ENCODE measurements around the gene OTUD6A.

Gene OTUD6A, protein sequence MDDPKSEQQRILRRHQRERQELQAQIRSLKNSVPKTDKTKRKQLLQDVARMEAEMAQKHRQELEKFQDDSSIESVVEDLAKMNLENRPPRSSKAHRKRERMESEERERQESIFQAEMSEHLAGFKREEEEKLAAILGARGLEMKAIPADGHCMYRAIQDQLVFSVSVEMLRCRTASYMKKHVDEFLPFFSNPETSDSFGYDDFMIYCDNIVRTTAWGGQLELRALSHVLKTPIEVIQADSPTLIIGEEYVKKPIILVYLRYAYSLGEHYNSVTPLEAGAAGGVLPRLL

DNA sequence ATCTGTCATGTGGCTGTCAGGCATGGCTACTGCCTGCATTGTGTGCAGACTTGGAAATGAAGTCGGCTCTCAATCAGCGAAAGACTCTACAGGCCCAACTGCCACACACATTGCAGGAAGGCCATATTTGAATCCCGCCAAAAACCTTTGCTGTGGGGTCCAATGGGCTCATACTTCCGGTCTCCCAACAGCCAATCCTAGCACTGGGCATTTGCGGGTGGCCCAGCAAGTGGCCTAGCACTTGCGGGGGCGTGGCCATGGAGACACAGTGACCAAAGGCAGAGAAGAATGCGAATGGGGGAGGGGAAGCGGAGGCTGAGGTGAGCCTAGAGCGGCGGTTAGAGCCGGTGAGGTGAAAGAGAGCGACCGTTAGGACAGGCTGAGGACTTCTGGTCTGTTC, at the start of gene OTUD6A:
OTUD6A (plus strand) TSS at position 382 of the 400 bp plus-strand sequence. CDS start 68 bp downstream, outside the sequence.
- DNase-seq (ENCODE audit: low spot score), result no peak

DNA sequence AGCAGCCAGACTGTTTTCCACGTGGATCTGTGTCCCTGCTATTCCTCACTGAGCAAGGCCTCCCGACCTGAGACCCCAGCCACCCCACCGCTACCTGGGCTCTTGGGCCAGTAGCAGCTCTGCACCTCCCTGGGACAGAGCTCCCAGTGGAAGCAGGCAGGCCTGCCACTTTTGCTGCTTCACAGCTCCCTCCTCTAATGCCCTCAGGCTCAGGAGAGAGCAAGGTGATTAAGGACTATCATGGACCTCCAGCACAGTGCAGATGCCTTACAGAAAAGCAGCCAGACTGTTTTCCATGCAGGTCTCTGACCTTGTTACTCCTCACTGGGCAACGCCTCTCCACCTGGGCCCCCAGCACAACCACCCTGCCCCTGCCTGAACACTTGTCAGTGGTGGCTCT, 49.5 kb upstream of the OTUD6A start:
- no peak for DNase-seq (ENCODE audit: low spot score)

DNA sequence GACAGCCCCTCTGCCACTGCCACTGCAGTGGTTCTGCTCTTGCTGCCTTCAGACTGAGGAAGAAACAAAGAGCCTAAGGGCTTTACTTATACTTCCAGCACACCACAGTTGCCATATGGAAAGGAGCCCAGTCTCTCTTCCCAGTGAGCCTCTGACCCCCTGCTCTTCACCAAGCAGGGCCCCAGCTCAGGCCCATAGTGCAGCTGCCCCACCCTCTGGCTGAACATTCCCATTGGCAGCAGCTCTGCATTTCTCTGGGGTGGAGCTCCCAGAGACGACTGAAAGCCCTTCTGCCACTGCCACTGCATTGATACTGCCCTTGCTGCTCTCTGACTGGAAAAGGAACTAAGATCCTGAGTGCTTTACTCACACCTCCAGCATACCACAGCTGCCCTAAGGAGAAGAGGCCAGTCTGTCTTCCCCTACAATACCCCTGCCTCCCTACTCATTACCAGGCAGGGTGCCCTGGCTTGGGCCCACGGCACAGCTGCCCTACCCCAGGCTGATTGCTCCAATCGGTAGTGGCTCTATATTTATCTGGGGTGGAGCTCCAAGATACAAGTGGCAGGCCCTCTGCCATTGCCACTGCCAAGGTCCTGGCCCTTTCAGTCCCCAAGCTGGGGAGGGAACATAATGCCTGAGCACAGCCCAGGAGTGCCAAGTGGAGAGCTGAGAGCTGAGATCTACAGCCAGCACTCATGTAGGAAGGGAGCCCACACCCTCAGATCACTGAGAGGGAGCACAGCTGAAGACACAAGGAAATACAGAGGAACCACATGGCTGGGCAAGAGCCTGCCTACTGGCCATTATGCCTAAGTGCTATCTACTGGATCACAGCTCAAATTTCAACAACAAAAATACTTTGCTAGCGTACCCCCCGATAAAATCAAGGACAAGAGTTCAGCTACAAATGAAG, 48.5 kb upstream of the OTUD6A start:
- DNase-seq (ENCODE audit: low spot score), result no peak

DNA sequence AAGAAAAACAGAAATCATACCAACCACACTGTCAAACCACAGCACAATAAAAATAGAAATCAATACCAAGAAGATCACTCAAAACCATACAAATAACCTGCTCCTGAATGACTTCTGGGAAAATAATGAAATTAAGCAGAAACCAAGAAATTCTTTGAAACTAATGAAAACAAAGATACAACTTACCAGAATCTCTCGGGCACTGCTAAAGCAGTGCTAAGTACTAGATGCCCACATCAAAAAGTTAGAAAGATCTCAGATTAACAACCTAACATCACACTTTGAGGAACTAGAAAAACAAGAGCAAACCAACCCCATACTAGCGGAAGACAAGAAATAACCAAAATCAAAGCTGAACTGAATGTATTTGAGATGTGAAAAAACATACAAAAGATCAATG, 45.7 kb upstream of the OTUD6A start:
- DNase-seq (ENCODE audit: low spot score), result no peak

DNA sequence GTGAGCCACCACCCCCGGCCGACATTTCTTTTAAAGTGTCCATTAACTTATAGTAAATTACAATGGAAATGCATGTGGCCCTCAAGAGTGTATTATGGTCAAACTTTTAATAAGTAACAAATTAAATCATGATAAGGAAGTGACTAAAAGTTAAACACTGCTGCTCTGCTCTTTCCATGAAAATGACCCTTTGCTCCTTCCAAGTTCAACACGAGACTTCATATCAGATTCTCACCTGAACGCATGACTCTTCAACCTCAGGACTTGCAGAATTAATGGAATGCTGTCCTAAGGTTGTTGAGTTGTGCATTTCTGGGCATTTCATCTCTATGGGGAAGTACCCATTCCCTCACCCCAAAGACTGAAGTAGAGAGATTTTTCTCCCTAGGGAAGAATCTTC, 39.6 kb upstream of the OTUD6A start:
- no peak for DNase-seq (ENCODE audit: low spot score)

DNA sequence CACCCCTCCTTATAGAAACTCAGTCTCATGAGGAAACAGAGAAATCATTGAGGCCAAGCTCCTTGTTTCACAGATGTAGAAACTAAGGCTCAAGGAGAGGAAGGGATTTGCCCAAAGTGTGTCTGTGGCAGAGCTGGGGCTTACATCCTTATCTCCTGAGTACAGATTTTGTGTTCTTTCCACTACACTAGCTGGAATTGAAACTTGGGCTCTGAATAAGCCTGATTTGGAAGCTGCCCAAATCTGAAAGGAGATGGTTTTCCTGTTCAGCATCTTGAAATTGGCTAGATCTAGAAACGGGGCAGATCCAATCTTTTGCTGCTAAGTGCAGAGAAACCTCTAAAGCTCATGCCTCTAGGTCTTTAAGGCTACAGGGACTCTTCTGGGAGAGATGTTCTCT, 36.8 kb upstream of the OTUD6A start:
- no peak for DNase-seq (ENCODE audit: low spot score)

DNA sequence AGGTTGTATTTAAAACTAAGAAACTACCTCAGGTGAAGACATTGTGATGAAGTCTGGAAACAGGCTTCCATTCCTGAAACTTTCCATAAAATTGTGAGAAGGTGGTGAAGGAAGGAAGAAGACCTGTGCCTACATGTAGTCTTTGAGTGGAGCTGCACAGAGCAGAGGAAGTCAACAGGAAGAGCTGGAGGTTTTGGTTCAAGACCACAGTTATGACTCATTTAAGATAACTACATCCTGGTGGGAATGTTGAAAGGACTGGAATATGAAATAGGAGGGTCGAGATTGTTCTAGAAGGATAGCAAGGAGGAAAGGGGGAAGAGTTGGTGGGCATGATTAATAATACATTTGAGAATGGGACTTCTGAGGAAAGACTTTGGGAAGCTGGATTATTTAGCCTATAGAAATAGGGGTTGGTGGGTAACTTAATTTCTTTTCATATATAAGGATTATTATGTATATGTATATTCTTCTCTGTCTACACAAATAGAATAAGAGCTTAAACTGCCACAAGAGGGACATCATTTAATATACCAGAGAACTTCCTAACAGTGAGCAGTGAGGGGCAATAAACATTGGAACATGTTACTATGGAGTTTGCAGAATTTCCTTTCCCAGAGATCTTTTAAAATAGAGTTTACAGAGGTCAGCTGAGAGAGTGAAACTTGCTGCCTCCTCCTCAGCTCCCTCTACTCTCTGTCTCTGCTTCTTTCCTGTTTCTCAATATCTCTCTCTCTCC, 36.0 kb upstream of the OTUD6A start:
- DNase-seq (ENCODE audit: low spot score), result no peak

DNA sequence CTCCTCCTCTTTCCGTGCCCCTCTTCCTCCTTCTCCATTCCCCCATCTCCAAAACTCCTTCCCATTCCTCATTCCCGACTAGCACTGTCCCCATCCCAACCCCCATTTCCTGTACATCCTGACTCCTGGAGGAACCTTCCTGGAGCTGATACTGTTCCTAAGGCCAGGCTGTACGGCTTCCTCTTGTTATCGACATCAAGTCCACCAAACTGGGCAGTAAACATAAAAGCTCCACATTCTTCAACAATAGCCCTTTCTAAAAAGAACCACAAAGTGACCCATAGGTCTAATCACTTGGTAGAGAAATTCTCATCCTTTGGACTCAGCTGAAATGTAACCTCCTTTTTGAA, 35.4 kb upstream of the OTUD6A start:
- no peak for DNase-seq (ENCODE audit: low spot score)

DNA sequence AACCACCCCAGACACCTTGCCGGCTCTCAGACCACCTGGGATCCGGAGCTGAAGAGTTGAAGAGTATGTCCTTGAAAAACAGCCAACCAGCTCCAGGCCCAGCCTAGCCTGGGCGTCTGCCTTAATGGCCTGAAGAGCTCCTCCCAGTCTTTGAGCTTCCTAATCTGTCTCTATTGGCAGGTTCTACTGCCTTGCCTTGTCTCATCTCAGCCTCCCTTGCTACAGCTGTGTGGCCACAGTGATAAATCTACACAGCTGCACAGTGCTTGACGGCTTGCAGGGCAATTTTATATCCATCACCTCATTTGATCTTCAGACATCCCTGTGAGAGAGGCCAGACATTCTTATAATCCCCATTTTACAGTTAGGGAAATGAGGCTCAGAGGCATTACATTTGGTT, 32.4 kb upstream of the OTUD6A start:
- no peak for DNase-seq (ENCODE audit: low spot score)

DNA sequence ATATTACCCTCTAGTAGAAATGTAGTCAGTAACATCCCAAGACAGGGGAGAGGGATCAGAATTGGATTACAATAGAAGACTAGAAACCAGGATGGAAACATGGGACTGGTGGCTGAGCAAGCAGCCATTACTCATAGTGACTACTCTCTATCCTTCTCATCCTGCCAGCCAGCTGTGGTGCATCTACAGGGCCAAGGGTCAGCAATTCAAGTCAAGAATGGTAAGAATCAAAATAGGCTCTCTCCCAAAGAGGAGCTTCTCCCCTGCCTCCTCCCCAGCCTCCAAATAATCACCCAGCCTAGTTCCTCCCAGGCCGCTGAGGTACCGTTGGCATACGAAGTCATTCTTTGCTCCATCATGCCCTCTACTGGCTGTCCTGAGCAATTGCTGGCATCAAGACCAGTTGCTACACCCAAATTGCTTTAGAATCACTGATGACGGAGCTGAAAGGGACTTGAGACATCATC, 31.9 kb upstream of the OTUD6A start:
- peak; percentile 46 for DNase-seq (ENCODE audit: low spot score)

DNA sequence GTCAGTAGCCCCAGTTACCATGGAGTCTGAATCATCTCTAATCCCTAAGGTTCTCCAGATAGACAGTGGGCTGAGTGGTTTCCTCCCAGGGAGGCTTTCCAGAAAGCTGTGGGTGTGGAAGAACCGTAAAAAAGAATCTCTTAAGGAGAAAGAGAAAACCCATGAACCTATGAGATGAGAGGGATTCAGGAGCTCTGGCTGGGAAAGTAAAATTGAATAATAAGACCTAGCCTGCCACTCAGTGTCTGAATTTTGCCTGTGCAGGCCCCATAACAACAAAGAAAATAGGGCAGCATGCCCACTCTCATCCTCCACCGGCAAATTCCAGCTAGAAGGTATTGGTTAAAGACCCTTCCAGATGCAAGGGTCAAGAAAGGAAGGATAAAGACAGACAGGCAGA, 29.5 kb upstream of the OTUD6A start:
- no peak for DNase-seq (ENCODE audit: low spot score)

DNA sequence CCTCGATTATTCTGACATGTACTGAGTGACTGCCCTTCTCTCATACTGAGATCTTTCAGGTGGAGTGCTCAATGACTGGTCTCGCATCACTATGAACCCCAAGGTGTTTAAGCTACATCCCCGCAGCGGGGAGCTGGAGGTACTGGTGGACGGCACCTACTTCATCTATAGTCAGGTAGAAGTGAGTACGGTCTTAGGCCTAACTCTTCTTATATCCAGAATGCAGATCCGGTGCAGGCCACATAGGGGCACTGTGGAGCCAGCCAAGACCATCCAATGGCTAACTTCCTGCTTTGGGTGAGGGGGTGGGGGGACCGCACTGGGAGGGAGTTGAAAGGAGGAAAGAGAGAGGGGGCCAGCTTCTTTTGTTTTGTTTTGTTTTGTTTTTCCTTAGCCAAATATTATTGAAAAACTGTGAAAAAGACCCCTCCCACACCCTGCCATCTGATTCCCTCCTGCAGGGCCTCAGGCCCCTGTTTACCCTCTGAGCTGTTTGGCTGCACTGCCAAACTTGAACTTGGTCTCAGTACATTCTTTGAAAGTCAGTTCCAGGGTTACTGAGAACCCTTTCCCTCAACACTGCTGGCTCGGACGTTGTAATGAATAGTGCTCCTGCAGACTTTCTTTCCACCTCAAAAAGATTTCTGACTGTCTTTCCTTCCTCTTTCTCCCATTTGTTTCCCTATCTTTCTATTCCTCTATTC, 28.8 kb upstream of the OTUD6A start:
- peak; percentile 14 for DNase-seq (ENCODE audit: low spot score)

DNA sequence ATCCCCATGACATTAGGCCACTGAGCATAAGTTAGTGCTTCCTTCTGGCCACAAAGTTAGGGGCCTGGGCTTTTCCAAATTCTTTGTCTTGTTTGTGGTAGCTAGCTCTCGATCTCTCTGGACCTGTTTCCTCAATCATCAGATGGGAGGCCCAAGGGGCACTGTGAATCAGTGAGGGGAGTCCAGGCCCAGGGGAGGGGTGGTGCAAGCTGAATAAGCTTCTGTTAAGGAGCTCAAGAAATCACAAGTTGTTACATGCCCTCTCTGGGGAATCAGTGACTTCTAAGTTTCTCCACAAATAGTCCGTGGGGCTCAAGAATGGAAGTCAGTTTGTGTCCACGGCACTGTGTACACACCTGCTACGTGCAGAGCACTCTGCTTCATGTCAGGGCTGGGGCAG, 27.6 kb upstream of the OTUD6A start:
- no peak for DNase-seq (ENCODE audit: low spot score)

DNA sequence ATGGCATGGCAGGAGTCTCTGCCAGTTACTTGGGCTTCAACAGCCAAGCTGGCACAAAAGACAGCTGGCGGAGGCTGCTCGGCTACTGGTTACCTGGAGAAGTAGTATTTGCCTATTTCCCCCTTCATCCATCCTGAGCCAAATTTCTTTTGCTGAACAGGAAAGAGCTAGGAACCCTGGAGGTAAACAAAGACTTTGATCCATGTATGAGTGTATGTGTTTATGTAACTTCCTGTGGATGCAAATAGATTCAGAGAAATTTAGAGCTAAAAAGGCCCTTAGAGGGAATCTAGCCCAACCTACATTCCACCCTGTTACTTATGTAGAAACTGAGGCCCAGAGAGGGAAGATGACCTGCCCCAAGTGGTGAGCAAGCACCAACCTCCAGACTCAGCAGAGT, 23.7 kb upstream of the OTUD6A start:
- no peak for DNase-seq (ENCODE audit: low spot score)

DNA sequence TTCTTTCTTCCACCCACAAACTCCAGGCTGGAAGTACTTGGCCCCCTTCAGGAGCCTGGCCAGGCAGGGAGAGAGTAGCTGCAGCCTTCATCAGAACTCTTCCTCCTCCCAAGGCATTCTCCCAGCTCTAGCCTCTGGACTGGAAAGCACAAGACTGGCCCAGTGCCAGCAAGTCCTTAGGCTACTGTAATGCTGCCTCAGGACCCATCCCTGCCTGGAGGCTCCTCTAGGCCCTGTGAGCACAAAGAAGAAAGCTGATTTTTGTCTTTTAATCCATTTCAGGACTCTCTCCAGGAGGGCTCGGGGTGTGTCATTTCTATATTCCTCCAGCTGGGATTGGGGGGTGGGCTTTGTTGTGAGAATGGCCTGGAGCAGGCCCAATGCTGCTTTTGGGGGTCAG, 23.3 kb upstream of the OTUD6A start:
- DNase-seq (ENCODE audit: low spot score), result no peak

DNA sequence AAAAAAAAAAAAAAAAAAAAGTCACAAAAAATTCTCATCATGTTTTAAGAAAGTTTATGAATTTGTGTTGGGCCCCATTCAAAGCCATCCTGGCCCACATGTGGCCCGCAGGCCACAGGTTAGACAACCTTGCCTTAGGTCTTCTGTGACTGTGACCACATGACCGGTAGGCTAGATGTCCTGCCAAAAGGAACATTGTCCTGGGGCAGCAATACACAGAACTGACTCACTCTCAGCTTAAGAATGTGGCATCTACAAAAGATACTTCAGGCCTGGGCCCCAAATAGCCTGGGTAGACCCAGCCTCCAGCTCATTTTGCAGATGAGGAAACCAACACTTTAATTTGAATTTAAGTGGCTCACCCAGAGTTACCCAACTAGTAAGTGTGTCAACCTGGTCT, 22.5 kb upstream of the OTUD6A start:
- DNase-seq (ENCODE audit: low spot score), result no peak

DNA sequence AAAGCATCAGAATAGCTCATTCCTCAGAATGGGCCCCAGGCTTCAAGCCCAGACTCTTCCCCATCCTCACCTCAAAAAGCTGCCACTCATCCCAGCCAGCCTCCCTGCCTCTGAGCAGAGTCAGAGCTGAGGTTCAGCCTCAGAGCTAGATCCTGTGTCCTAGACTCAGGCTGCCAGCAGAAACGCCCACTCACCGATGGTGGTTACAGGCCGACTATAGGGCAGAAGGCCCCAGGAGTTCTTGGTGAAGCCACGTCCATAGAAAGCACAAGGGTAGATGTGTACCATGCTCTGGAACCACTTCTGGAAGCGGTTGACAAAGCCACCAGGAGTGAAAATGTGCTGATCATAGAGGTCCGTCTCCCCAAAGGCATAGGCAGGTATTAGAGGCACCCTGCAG, 20.3 kb upstream of the OTUD6A start:
- DNase-seq (ENCODE audit: low spot score), result no peak

DNA sequence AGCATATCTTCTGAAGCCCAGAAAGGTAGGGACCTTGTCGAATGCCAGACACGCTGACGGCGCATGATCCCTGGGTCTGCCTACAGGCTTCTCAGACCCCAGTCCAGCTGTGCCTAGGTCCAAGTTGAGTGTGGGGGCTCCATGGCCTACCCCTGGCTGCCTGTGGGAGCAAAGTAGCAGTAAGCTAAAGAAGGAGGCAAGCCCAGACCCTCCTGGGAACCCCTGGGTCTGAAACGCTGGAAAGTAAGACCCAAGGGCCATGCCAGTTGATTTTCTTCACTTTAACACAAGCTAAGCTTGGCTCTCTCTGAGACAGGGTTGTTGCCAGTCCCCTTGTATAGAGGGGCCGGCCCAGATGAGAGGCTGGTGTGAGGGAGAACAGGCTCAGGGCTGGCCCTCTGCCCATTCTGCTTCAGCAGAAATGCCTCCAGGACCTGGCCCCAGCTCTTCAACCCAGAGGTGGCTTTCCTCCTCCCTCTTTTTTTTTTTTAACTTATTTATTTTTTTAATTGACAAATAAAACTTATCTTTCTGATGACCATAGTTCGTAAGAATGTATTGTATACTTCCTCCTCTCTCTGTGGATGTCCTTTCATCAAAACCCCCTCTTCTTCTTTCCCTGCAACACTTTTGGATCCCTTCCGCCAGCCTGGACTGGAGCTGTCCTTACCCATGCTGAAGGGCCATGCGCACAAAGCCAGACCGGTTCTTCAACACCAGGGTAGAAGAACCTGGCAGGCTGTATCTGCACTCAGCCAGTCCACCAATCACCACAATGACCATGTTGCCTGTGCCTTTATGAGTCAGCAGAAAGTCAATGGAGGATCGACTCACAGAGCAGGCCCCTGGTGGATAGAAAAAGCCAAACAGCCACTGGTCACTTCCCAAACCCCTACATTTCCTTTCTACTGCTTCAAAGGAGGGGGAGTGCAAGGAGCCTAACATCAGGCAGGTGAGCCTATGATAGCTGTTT, 19.6 kb upstream of the OTUD6A start:
- no peak for DNase-seq (ENCODE audit: low spot score)

DNA sequence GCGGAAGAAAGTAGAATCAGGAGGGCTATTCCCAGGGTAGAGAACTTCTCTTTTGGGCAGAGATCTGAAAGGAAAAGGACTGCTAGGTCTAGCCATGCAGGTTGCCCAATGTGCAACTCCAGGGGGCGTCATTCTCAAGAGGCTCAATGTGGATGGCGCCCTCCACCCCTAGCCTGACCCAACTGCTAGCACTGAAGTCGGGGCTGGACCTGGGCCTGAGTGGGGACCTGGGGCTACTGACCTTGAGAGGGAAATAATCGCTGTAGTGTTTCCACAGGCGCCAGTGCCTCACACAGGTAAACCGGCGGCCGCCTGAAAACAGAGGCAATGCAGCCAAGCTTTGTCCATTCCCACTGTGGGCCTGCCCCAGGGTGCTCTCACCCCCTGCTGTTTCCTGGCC, 18.6 kb upstream of the OTUD6A start:
- DNase-seq (ENCODE audit: low spot score), result no peak

DNA sequence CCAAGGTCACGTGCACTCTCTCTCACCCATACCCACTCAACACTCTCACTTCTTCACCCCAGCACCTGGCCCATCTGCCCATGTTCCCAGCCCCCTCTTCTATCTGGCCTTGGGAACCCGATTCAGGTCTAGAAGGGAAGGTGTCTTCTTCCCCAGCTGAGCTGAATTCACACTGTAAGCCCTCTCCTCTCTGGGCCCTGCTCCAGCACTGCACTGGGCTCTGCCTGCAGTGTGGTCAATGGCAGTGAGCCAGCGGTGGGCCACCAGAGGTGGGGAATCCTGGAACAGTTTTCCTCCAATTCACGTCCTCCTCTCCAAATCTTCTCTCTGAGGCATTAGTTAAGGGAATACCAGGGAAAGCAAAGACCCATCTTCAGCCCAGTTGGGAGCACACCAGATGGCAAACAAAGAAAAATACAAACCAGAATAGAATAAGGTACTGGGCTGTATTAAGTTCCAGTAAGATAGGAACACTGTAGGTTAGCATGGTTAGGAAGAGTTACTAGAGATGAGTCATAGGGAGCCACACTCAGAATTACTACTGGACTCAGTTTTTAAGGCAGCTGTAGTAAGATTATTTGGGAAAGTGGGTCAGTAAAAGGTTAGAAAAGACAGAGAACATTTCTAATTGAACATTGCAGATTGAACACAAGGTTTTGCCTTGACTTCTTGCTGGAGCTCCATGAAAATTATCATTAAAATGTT, 17.6 kb upstream of the OTUD6A start:
- DNase-seq (ENCODE audit: low spot score), result no peak
